ENCODE results near the gene FEZ2.
A peak's percentile ranks its signal among the peaks of the same experiment; 100 is the strongest.
"Not testable (repeated sequence)": the region's sequence is repeated elsewhere in the genome, so short reads cannot be mapped to it uniquely, and the experiment has no call there.

Gene FEZ2, protein sequence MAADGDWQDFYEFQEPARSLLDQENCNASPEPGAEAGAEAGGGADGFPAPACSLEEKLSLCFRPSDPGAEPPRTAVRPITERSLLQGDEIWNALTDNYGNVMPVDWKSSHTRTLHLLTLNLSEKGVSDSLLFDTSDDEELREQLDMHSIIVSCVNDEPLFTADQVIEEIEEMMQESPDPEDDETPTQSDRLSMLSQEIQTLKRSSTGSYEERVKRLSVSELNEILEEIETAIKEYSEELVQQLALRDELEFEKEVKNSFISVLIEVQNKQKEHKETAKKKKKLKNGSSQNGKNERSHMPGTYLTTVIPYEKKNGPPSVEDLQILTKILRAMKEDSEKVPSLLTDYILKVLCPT

DNA sequence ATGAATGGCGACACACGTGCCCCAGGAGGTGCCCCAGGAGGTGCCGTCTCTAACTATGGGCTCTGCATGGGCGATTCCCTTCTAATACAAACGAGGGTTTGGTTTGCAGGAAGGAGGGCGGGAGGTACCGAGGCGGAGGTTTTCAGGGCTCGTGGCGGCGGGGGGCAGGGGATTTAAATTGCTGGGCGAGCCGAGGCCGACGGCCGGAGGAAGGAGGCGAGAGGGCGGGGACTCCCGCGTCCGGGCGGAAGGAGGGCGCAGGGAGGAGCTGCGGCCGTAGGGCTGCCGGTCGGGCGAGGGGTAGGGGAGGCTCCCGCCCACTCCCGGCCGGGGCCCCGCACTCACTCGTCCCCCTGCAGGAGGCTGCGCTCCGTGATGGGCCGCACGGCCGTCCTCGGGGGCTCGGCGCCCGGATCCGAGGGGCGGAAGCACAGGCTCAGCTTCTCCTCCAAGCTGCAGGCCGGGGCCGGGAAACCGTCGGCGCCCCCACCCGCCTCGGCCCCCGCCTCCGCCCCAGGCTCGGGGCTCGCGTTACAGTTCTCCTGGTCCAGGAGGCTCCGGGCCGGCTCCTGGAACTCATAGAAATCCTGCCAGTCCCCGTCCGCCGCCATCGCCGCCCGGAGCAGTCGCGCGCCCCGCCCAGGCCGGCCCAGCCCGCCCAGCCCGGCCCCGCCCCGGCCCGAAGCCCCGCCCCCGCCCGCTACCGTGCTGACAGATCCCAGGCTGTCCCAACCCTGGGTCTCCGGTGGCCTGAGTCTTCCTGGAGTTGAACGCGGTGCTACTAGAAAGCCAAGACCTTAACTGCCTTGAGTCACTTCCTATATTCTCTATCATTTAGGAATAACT, at the start of gene FEZ2:
Gene FEZ2 (minus strand): TSS at position 637 of the 846 bp plus-strand sequence. CDS start 26 bp downstream, at position 611.
- peak; percentile 88 for DNase-seq

DNA sequence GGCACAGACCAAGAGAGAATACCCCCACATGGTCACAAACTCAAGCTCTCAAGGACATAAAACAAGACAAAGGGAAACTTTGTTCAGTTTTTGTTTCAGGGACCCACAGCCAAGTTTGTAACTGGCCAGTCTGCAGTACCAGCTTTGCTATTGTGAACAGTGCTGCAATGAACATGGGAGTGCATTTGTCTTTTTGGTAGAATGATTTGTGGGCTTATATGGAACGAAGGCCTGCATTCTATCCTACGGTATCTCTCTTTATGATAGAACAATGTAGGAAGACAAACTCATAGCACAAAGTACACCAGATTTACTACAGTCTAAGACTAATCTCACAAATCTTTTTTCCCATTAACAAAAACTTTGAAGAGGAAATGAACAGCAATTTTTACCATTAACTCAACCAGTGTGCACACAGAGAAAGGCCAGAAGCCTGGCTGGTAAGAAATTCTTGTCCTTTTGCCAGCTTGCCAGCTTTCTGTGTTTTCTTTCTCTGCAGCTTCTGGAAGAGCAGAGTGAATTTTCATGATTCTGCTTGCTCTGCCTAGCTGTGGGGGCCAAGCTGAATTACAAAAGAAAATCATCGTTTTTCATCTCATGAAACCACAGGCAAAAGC, 37.1 kb upstream of the FEZ2 start:
- no peak for DNase-seq

DNA sequence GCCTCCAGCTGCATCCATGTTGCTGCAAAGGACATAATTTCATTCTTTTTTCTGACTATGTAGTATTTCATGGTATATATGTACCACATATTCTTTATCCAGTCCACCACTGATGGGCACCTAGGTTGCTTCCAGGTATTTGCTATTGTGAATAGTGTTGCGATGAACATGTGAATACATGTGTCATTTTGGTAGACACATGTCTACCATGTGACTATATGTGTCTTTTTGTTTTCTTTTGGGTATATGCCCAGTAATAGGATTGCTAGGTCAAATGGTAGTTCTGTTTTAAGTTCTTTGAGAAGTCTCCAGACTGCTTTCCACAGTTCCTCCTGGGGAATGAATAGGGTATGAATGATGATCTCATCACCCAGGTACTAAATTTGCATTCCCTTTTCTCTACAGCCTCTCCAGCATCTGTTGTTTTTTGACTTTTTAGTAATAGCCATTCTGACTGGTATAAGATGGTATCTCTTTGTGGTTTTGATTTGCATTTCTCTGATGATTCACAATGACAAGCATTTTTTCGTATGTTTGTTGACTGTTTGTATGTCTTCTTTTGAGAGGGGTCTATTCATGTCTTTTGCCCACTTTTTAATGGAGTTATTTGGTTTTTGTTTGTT, 35.6 kb upstream of the FEZ2 start:
- DNase-seq = no peak

DNA sequence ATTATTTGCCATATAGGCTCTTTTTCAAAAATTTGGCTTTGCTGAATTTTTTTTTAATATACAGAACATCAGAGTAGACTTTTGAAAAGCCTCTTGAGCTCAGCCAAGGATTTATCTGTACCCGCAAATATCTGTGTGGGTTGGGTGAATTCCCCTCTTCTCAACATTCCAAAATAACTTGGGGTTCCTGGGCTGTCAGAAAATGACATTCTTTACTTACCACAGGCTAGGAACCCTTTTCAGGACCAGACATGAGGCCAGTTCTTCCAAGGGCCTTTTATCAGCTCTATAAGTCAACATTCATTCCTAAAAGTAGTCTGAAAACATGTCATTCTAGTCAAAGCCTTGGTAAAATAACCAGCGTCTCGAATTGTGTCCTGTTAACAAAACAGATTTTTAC, 28.8 kb upstream of the FEZ2 start:
- DNase-seq = no peak

DNA sequence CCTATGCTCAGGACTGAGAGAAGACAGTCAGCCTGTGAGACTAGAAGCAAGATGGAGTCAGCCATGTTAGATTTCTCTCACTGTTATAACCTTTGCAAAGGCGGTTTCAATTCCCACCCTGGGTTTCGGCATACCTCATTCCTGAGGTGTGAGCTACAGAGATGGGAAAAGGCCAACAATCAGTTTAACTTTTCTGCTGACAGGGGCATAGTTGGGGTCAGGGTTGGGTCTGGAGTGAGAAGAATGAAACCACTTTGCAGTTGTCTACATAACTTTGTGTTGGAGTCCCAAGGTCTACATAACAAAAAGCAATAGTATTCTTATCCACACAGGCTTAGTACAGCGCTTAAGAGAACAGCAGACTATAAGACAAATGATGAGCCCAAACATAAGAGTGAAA, 28.1 kb upstream of the FEZ2 start:
- DNase-seq = no peak

DNA sequence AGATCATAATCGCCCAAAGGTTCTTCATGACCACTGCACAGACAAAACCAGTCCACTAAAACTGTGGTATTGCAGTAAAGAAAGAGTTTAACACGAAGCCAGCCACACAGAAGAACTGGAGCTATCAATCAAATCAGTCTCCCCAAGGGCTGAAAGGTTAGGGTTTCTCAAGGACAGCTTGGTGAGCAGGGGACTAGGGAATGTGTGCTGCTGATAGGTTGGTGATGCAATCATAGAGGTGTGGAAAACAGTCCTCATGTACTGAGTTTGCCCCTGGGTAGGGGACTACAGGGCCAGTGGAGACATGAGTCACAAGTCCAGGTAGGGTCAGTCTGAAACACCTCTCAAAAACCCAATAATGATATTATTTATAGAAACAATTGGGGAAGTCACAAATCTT, 27.3 kb upstream of the FEZ2 start:
- DNase-seq = no peak

DNA sequence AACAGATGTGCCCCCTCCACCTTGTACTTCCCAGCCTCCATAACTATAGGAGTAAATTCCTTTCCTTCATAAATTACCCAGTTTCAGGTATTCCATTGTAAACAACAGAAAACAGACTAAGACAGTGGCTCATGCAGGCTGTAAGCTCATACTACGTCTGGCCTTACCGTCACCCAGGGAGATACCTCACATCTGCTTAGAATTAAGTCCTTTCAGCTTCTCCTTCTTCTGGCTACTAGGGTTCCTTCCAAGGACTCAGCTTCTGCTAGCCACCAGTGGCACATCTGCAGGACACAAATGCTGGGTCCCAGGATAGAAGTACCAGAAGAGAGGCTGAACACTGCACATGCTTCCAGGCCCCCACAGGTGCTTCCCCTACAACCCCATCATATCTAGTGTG, 22.4 kb upstream of the FEZ2 start:
- DNase-seq = no peak

DNA sequence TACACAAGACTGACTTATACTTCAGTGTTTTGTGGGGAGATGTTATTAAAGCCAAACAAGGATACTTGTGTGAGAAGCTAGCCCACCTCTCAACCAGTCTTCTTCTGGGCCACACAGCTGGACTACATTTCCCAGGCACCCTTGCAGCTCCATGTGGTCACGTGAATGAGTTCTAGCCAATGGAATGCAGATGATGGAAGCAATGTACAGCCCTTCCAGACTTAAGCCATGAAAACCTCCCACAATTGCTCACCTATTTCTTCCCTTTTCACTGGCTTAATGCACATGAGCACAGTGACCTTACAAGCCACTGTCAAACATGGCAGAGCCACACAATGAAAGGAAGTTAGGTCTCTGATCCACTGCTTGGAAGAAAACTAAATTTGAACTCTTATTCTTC, 20.4 kb upstream of the FEZ2 start:
- peak; percentile 48 for DNase-seq

DNA sequence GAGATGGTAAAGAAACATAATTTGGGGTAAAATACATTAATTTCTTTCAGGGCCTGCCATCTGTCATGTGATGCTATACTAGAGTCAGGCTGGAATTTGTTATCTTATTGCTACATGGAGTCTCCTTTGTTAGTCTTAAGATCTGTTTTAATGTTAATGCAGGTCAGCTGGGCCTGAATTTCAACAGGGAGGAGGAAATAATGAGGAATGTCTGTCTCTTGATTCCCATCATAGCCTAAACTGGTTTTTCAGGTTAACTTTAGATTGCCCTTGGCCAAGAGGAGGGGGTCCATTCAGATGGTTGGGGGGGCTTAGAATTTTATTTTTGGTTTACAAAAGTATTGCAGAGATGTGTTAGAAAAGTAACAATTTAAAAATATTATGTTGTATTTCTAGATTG, 19.0 kb upstream of the FEZ2 start:
- DNase-seq = no peak

DNA sequence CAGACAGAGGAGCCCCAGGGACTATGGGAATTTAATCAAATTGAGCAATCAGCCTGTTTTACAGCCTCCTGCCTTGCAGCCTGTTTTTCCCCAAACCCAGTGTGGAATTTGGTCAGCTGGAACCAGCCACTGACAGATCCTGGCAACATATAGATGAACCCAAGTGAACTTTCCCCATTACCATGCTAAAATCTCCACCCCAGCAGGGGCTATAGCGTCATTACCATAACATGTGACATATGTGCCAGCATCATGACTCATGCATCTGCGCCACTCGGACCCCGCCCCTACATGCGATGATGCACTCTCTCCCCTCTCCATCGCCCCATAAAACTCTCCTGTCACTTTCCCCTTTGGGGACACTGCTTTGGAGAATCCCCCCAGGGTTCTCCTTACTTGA, 17.3 kb upstream of the FEZ2 start:
- no peak for DNase-seq

DNA sequence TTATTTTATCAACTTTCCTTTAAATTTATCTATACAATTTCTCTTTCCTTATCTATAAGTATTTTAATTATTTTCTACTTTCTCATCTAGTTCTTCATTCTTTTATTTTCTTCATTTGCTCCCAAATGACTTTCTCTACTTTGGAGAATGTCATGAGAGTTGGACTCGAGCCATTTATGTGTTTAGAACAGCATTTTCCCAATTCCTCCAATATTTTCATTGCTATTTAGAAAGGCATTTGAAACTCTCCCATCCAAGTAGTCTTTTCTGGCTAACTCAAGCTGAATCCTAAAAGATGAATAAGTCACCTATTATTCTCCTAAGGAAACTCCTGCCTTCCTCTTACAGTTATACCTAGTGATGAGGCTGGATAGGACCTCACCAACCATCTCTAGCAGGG, 15.8 kb upstream of the FEZ2 start:
- DNase-seq = no peak

DNA sequence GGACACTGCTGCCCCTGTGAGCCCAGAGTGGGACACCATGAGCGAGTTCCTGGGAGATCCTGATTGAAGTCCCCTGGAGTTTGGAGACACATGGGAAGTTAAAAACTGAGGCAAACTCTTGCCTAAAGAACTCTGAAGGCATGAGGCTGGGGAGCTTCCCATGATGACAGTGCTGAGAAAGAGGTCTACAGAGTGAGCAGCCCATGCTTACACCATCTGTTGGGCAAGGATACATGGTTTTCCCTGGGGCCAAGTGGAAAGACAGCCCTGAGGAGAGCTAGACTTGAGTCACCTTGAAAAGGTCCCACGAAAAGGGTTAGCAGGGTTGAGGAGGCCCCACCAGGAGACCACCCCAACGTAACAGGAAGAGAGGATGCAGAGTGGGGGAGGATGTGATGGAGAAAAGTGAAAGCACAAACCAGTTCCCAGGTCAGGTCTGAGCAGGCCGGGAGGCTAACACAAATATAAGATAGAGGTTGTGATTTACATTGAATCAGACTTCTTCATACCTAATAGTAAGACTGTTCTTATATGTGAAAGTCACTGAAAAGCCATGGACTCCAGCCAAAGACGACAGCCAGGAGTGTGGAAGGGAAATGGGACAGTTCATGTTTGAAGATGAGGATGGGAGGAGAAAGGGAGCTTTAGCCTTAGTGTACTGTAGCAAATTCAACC, 13.5 kb upstream of the FEZ2 start:
- DNase-seq = no peak

DNA sequence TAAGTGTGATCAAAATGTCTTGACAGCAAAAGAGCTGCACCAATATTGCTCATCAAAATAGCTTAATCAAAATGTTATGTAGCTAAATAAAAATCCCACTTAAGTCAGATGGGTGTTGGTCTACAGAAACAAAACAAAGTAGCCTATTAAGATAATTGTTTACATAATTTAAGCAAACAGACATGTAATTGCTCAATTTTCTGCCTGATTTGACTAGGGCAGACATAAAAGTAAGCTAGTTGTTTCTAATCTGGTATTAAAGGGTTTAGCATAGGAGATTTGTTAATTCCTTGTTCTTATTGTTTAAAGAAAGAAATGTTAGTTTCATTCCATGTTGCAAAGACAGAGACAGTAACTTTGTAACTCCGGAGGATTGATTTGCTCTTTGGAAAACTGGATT, 11.5 kb upstream of the FEZ2 start:
- DNase-seq = no peak

DNA sequence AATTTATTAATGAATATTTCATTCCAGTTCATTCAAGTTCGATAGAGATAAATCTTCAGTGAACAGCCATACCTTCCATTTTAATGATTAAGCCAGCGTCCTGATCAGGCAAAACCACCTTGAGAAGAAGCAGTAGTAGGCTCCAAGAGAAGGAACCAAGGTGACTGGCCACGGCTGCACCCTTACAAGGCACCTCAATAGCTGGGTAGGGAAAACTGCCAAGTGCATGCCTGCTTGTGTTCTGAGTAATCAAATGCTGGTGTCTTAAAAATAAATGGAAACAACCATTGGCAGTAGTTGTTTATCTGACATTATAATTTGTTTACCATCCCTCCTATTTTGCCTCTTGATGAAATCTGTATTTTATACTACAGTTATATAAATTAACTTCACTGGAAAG, 10.0 kb upstream of the FEZ2 start:
- DNase-seq = no peak

DNA sequence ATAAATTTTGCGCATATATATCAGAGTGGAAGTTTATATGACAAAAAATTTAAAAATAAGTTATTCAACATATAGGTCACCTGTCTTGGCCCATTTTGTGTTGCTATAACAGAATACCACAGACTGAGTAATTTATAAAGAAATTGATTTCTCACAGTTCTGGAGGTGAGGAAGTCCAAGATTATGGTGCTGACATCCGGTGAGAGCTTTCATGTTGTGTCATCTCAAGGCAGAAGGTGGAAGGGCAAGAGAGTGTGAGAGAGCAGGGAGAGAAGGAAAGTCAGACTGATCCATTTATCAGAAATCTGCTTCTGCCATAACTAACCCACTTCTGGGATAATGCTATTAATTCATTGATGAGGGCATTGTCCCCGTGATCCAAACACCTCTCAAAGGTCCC, 9.0 kb upstream of the FEZ2 start:
- no peak for DNase-seq

DNA sequence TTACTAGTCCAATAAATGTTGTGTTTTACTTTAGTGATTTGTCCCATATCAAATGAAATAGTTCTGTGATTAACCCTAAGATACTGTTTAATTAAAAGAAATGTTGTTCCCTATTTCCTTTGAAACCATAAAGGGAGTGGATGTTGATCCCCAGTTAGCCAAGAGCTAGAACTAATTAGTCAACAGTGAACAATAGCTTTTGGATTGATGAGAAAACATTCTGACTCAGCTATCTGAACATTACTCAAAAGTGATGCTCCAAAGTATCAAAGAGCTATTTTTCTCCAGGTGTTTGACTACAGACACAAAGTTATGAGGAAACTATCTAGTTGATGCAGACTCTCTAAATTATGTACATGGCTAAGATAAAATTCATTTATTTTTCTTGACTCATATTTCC, 7.3 kb upstream of the FEZ2 start:
- DNase-seq = no peak

DNA sequence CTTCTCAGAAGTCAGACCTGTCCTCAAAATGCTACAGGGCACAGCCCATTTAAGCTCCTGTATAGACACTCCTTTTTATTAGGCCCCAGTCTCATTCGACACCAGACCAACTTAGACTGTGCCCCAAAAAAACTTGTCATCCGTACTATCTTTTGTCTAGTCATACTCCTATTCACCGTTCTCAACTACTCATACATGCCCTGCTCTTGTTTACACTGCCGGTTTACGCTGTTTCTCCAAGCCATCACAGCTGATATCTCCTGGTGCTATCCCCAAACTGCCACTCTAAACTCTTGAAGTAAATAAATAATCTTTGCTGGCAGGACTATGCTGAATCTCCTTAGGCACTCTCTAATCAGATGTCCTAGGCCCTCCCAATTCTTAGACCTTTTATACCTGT, 5.7 kb upstream of the FEZ2 start:
- not testable (repeated sequence) for DNase-seq

DNA sequence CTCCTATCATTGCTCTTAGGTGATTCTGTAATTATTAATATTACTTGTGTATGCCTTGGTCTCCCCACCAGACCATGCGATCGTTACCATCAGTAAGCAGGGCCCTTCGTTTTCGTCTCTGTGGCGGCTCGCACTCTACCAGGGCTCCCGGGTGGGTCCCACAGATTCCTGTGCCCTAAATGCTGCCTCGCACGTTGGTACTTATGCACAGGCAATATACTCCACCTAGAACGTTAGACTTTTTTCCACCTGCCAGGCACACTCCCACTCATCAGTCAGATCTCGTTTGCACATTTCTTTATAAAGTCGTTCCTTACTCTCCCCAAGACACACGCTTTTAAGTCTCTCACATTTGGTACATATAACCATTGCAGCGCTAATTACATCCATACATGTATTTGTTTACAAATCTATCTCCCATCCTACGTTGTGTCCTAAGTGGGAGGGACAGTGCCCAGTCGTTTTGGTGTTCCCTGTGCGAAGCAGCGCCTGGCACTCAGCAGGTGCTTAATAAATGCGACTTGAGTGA, 901 bp downstream of the FEZ2 start:
- DNase-seq = no peak

DNA sequence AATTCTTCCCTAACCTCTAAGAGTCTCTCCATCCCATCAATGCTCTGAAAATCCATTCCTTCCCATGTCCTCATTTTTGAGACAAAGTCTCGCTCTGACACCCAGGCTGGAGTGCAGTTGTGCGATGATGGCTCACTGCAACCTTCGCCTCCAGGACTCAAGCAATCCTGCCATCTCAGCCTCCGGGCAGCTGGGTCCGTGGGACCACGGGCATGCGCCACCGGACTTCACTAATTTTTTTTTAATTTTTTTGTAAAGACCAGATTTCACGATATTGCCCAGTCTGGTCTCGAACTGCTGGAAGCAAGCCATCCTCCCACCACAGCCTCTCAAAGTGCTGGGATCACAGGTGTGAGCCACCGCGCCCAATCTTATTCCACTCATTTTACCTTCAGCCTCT, 1.6 kb downstream of the FEZ2 start:
- no peak for DNase-seq

DNA sequence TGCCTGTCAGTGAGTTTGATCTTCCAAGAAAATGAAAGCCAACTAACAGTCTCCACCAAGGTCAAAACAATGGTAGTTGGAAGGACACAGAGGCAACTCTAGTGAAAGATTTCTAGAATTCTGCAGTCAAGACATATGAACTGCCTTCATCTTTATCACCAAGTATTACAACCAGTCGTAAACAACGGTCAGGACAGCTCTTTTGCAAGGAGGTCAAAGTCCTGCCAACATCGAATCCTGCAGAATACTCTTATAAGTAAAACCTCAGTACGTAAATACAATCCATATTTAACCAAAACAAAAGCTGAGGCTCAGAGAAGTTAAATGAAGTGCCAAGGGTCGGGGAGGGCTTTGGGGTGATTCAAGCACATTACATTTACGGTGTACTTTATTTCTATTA, 3.1 kb downstream of the FEZ2 start:
- no peak for DNase-seq

DNA sequence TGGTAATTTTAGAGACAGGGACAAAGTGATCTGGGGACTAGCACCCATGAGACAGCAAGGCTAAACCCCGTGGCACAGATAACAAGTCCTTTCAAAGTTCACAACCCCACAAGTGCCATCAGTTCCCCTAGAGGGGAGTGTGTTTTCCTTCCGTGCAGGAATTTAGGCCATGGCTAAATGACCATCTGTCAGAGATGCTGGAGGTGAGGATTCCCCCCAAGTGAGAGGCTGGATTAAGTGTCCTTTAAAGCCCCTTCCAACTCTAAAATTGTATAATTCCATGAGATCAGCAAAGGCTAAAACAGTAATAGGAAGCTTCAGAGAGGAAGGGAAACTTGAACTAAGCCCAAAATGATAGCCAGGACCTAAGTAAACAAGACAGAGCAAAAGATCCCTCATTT, 8.7 kb downstream of the FEZ2 start:
- no peak for DNase-seq

DNA sequence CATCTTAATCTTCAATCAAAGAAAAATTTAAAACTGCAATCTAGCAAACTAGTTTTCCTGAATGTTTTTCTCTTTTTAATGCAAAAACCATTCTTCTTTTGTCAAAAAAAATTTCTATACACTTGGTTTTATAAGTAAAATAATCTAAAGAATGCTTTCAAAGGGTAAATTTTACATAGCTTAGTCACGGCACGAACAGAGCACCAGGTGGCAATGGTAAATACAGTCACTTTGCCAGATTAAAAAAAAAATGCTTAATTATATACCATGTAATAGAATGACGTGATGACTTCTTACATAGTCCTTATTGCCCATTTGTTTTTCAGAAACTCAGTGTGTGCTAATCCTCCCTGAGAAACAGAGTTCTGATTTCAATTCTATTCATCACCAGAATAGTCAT, 10.4 kb downstream of the FEZ2 start:
- no peak for DNase-seq

DNA sequence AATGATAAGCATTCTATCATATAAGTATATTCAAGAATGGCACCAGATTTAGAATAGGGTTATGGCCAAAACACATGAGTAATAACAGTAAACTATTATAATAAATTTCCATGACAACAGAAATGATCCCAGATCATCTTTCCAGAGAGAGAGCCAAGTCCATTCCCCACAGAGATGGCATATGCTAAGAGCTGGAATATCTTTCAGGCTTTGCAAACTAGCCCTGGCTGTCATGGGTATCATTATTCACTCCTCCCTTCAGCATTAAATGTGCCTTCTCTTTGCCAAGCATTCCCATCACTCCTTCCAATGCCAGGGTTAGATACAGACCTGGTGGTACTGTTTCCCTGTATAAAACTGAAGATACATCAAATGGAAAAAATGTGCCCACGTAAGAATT, 10.9 kb downstream of the FEZ2 start:
- DNase-seq = no peak

Measured in right forelimb (tissue), 1 donor.